ENCODE measurements around the gene IDUA. TPM values are rescaled to one million over a fixed set of nuclear protein-coding genes. Genes with fewer than 3 reads are reported as not detected.

Gene IDUA
- total and polyA plus RNA-seq, 4 donors = 3.0 to 4.5 (median 3.8) TPM

GRCh38 chr4:945274-946102 is 41.4 kb upstream of the IDUA start (continued):
- TF ChIP-seq REST (IDR thresholded peaks at IDR 0.05) = no peak
- TF ChIP-seq MAX (IDR thresholded peaks at IDR 0.05) = no peak
- TF ChIP-seq SP1 (IDR thresholded peaks at IDR 0.05) = no peak
- TF ChIP-seq NR2F2 (IDR thresholded peaks at IDR 0.05) = no peak
- no peak for TF ChIP-seq JUND (IDR thresholded peaks at IDR 0.05)
- TF ChIP-seq EGR1 (IDR thresholded peaks at IDR 0.05; ENCODE audit: low read depth in 2 of 2) = no peak
- no peak for TF ChIP-seq GABPA (IDR thresholded peaks at IDR 0.05 in 1 of 2, conservative IDR thresholded peaks at IDR 0.05 in 1 of 2)
- no peak for TF ChIP-seq YY1 (IDR thresholded peaks at IDR 0.05)
- no peak for TF ChIP-seq ATF3 (IDR thresholded peaks at IDR 0.05)
- no peak for TF ChIP-seq RAD21 (IDR thresholded peaks at IDR 0.05)

- Histone ChIP-seq H3K27ac (ENCODE audit: low read depth in 1 of 2, low read length in 2 of 2) (no peak overlapping the region), H3K4me1 (ENCODE audit: control insufficient read depth in 4 of 4, insufficient read depth in 4 of 4, low read length in 3 of 4) (peaks cover 0 to 3% (median 0%) of the 10 kb centered on the region in 4 donors), H3K9me3 (ENCODE audit: control insufficient read depth in 4 of 4, low read length in 3 of 4) (no peaks in the 10 kb centered on the region), H3K27me3 (ENCODE audit: control insufficient read depth in 4 of 4, insufficient read depth in 4 of 4, low read length in 3 of 4) (no peaks in the 10 kb centered on the region), H3K36me3 (ENCODE audit: control insufficient read depth in 4 of 4, insufficient read depth in 3 of 4, low read depth in 1 of 4, low read length in 3 of 4) (no peaks in the 10 kb centered on the region), H3K9ac (ENCODE audit: low read depth in 1 of 2, low read length in 2 of 2) (no peak overlapping the region), H3K4me3 (ENCODE audit: low read depth in 1 of 3, low read length in 3 of 3) (no peak overlapping the region)
- TF ChIP-seq NR2F2 (IDR thresholded peaks at IDR 0.05) (no peak), FOXA1 (IDR thresholded peaks at IDR 0.05) (no peak), JUND (IDR thresholded peaks at IDR 0.05) (no peak), TAF1 (conservative IDR thresholded peaks at IDR 0.05) (no peak), CTCF (IDR thresholded peaks at IDR 0.05; ENCODE audit: low read depth, low read length, missing input control) (no peak), HNF4A (conservative IDR thresholded peaks at IDR 0.05) (no peak), HNF4G (IDR thresholded peaks at IDR 0.05) (no peak), SP1 (IDR thresholded peaks at IDR 0.05) (no peak), ZBTB33 (IDR thresholded peaks at IDR 0.05) (no peak), GABPA (IDR thresholded peaks at IDR 0.05 in 1 of 2, conservative IDR thresholded peaks at IDR 0.05 in 1 of 2) (no peak), RAD21 (IDR thresholded peaks at IDR 0.05) (no peak), ATF3 (IDR thresholded peaks at IDR 0.05) (no peak), EGR1 (IDR thresholded peaks at IDR 0.05; ENCODE audit: low read depth in 2 of 2) (no peak), FOXA2 (IDR thresholded peaks at IDR 0.05) (no peak), YY1 (IDR thresholded peaks at IDR 0.05) (no peak)
- DNase-seq (ENCODE audit: low spot score) = no peak
- WGBS = 83% methylated on average over 9 of the region's 9 CpGs
These were observed 40.8 kb upstream of the IDUA start for GRCh38 chr4:946103-946450.

Data from liver (tissue), 9 donors.